GM18502 (cell line): ENCODE measurements around the gene WNT11.

Experiments
- ATAC-seq: cut with Tn5 transposase; IDR thresholded peaks from one replicate; pipeline ENCODE4 v1.9.1; 2021; ENCODE audit warnings: mild to moderate bottlenecking; ENCODE audit not compliant: unreplicated experiment, poor library complexity

Gene WNT11

GRCh38 chr11:76140912-76141574 is 65.3 kb downstream of the WNT11 start:
- no peak for ATAC-seq

GRCh38 chr11:76139314-76139713 is 67.0 kb downstream of the WNT11 start:
- no peak for ATAC-seq
